ENCODE data around the gene PIGU.

Gene PIGU

DNA sequence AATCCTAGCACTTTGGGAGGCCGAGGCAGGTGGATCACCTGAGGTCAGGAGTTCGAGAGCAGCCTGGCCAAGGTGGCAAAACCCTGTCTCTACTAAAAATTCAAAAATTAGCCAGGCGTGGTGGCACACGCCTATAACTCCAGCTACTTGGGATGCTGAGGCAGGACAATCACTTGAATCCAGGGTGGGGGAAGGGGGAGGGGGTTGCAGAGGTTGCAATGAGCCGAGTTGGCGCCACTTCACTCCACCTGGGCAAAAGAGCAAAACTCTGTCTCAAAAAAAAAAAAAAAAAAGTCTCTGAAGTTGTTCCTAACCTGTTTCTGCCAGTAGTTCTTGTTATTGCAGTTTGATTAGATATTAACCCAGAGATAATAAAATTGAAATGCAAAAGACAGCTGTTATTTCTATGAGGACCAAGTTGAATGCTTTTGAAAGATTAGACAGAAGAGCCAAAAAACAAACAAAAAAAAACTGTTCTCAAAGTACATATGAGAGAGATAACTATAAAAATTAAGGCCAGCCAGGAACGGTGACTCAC lies 22.6 kb downstream of the PIGU start:
- DNase-seq, result no peak

DNA sequence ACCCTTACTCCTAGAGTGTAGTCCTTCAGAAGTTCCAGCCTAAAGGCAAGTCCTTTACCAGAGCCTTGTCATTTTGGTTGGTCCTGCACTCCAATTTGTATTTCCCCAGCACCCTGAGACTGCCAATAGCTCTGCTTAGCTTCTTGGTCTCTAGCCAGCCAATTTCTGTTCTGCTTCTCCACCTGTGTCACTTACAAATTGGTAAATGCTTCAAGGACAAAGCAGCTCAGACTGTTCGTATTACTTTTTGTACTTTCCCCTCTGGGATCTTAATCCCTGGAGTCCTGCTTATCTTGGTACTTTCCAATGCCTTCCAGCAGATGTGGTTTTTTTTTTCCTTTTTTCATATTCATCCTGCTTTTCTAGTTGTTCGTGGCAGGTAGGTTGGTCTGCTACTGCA lies 25.7 kb downstream of the PIGU start:
- DNase-seq, result no peak

DNA sequence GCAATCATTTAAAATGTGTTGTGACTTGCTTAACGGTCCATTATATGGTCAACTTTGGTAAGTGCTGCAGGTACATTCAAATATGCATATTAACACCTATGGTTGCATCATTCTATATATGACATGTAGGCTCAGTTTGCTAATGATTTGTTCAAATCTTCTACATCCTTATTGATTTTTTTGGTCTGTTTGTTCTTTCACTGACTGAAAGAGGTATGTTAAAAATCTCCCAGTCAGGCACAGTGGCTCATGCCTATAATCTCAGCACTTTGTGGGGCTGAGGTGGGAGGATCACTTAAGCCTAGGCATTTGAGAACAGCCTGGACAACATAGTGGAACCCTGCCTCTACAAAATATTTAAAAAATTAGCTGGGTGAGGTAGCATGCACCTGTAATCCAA lies 29.2 kb downstream of the PIGU start:
- no peak for DNase-seq

DNA sequence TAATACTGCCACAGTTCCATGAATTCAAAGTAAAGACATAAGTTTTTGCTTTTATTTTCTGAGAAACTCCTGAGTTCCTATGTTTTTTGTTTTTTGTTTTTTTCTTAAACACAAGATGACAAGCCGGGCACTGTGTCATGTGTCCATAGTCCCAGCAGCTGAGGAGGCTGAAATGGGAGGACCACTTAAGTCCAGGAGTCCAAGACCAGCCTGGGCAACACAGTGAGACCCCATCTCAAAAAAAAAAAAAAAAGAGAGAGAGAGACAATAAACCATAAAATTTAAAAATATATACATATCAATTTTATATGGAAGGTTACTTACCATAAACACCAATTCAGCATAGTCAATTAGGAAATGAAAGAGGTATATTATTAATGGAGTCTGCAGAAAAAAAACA lies 31.9 kb downstream of the PIGU start:
- DNase-seq, result no peak

DNA sequence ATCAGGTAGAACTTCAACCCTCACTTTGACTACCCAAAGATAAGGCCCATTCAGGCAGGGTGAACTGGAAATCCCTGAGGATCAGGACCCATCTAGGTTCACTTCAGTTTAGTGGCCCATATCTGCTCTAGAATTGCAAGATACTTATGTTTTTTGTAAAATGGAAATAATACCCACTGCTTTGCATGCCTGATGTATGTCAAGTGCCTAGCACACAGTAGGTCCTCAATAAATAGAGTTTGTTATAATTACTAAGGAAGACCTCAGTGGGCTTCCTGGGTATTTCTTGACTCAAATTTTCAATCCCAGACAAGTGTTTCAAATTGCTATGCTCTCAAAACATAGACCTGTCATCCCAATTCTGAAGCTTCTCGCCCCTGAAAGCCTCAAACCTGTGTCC lies 32.5 kb downstream of the PIGU start:
- no peak for DNase-seq

DNA sequence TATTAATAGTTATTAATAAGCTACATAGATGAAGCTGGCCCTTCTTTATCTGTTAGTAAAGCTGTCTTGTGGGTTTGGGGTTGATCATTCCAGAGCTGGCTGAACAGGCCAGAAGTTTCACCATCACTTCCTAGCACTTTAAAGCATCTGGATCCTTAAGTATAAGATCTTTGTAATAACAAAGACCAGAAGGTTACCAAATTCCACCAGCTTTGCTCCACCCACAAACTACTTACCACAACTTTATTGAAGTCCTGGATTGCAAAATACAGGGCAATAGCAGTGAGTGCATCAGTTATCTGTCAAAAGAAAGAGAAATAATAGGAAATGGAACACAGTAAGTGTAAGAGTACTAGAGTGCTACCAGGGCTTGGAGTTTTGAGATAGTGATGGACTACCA lies 33.0 kb downstream of the PIGU start:
- DNase-seq, result no peak

DNA sequence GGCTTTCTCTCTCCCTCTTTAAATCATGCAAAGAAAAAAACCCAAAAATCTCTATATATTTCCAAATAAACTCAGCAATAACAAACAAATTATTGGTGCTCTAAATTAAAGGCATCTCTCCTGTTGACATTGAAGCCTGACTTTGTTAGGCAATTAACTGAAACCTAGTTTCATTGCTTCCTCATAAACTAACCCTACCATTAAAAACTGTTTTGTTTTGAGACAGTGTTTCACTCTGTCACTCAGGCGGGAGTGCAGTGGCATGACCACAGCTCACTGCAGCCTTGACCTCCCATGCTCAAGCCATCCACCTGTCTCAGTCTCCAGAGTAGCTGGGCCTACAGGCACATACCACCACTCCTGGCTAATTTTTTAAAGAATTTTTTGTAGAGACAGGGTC lies 34.9 kb downstream of the PIGU start:
- DNase-seq, result no peak

DNA sequence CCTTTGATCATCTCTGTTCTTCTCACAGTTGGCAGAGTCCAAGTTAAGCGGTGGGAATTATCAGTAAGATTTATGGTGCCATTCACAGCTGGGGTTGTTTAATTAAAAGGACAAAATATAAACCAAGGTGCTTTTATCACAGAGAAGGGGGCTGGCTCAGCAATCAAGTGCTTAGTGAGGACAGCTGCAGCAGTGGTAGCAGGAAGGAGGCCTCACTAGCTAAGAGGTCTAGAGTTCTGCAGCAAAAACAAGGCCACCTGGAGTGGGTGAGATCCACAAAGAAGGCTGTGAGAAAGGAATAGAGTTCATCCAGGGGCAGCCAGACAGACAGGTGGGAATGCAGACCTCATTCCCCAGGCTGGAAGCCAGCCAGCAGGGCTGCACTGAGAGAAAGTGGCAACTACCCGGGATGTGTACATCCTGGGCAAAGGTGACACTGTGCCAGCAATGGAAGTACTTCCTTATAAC lies 37.1 kb downstream of the PIGU start:
- peak; percentile 78 for DNase-seq

DNA sequence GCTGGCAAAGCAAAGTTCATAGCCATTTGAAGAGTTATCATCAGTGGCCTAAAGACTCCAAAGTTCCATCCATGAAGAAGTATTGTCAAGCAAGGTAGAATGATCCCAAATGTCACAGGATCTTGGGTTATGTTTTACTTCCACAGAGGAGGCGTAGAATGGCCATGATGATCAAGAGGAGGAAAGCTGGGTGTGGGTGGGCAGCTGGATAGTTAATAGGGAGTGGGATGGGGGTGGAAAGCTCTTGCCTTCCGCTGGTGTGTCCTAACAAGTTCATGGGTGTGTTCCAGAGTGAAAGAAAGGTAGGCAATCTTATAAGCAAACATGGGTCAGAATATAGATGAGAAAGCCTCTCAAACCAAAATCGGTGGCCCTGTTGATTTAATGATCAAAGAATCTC lies 38.4 kb downstream of the PIGU start:
- no peak for DNase-seq

DNA sequence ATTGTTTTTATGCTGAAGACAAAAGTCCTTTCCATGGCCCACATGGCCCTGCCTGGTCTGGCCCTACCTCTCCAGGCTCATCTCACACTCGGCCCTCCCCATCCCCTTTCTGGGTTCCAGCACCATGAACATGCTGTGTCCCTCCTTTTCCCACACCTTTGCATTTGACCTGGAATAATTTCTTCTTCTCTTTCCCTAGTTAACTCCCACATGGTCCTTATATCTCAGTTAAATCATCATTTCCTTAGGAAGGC lies 38.9 kb downstream of the PIGU start:
- DNase-seq, result no peak

DNA sequence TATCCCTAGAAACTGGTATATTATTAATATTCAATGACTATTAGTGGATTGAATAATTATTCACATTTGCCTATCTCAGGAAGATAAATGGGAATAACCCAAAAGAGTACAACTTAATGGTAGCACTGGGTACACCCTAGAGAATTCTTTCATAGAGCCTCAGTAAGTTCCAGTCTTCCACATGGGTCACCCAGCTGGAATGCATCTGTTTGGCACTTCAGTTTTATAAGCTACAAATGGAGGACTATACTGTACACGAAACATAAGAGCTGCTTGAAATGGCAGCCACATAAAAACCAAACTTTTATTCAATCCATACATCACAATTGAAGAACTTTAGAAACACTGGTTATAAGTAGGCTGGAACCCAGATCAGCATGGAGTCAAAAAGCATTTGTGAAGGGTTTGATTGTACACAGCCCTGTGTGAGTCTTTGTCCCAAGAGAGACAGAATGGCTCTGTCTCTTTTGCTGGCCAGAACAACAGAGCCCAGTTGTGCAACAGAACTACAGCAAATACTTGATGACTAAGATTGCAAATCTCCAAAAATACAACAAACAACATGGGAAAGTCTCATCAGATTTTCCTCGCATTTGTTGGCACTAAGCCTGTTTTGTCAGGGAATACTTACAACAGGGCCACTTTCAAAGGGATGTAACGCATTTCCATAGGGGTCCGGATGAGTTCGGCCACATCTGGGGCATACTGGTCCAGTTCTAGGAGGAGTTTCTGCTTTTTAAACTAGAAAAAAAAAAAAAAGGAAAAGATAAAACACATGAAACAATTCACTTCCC lies 39.5 kb downstream of the PIGU start:
- no peak for DNase-seq

DNA sequence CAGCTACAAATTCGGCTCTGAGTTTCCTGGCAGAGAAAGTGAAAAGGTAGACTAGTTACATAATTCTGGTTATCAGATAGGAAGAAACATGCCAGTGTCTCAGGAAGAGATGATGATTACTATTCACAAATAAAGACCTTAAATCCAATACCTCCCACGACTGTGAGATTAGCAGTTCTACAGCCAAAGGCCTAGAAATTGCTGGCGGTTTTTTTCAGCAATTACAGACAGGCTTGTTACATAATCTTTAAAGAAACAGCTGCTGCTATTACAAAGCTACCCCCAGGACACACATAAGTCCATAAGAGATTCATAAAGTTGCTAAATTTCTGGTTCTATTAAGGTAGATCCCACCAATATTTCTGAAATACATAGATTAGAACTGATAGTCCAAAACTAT lies 40.2 kb downstream of the PIGU start:
- no peak for DNase-seq

DNA sequence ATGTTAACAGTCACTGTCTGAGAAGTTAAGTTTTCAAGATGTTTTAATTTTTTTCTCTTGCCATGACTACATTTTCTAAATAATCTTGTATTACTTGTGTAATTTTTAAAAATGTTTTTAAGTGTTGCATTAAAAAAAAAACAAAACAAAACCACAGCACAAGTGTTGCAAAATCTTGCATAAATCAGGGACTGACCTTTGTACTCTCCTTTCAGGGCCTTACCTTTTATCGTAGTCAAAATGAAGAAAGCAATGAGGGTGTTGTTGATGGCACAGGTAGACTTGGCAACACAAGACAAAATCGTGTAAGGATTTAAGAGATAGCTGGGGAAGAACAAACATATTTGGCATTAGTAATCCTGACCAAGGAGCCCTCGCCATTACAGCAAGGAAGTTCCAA lies 42.5 kb downstream of the PIGU start:
- DNase-seq, result no peak

DNA sequence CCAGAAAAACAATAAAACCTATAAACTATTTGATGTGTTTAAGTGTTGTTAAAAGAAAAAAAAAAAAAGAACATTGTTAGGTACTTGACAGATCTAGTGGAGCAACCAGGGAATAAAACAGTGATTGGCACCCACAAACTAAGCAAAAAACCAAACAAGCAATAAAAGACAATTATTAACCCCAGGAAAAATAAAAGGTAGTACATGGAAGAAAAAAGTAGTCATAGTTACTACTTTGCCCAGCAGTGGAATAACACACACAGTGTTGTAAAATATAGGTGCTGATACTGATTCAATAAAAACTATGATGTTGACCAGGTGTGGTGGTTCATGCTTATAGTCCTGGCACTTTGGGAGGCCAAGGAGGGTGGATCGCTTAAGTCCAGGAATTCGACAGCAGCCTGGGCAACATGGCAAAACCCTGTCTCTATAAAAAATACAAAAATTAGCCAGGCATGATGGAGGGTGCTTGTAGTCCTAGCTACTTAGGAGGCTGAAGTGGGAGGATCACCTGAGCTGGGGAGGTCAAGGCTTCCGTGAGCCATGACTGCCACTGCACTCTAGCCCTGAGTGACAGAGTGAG lies 43.9 kb downstream of the PIGU start:
- no peak for DNase-seq

DNA sequence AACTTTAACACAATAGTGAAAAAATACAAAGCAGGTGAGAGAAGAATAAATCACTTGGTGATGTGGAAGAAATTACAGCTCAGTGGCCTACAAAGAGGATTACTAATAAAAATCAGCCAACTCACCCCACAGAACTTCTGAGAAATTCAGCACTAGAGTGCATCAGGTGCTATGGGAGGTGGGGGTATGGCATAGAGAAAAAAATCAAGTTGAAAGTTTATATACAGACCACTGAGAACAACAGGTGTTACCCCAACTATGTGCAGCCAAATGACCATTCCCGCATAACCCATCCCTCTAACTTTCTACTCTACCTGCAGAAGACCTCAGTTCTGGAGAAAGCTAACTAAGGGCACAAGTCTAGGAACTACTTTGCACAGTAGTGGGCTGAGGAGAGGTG lies 47.0 kb downstream of the PIGU start:
- DNase-seq, result no peak

DNA sequence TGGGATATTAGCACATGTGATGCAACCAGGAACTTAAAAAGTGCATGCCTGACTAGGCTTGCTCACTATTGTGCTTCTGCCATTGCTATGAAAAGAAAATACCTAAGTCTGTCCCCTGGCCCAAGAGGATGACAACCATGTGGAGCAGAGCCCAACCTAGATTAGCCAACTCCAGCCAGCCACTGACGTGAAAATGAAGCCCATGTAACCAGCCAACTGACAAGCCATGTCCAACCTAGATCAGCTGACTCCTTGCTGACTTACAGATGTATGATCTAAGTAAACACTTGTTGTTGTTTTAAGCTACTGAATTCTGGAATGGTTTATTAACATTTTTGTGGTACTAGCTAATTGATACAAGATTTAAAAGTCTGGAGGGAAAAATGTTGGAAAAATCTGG lies 47.5 kb downstream of the PIGU start:
- no peak for DNase-seq

DNA sequence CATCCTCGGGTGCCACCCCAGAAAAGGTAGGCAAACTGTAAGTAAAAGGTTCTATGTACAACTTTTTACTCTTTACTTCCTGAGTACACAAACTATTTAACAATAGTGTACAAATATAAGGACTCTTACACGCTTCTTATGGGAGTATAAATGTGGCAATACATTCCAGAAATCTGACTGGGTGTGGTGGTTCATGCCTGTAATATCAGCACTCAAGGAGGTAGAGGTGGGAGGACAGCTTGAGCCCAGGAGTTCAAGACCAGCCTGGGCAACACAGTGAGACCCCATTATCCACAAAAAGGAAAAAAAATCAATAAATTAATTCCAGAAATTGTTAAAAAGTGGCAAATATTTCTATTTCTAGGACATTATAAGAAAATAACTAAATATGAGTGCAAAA lies 48.9 kb downstream of the PIGU start:
- DNase-seq, result no peak

DNA sequence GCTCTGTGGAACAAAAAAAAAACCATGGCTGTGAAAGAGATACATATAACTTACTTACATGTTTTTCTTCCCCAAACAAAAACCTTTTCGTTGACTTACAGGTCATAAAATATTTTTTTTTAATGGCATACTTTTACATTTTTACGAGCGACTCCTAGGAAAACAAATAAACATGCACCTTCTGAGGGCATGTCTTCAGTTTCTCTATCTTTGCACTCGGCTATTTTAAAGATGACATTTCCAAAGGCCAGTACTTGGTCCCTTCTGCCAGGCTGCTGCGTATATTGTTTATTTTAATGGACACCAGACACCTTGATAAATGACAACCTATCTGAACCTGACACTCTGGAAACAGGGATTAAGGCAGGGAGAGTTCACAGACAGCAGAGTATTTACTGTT lies 49.4 kb downstream of the PIGU start:
- no peak for DNase-seq

DNA sequence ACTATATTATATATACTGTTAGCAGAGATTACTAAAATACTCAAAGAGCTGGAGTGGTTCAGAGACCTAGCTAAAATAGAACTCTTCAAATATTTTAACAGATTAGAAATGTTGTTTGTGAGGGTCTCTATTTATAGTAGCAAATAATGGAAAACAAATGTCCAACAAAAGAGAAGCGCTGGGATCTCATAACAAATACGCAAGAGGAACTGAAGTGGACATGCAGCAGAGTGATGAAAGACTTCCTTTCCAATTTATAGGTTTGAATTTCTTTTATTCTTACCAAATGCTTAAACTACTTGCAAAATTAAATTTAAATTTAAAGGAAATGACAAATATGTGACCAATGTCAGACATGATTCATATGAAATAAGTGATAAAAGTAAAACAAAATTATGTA lies 49.9 kb downstream of the PIGU start:
- DNase-seq, result no peak

DNA sequence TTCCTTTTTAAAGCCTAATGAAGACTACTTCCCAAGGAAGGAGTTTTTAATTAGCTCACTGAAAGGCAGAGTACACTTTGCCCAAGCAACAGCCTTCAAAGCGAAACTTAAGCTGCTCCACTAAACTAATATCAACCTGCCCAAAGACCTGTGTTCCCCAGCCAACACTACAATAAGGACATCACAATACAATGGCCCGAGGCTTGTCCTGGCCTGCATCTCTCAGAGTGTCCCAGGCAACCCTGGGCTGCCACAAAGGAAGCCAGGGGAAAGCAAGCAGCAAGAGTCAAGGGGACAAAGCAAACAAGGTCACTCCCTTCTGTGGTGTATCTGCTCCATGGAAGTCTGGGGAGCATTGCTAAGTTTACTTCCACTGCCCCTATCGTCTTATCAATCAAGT lies 52.3 kb downstream of the PIGU start:
- DNase-seq, result no peak

DNA sequence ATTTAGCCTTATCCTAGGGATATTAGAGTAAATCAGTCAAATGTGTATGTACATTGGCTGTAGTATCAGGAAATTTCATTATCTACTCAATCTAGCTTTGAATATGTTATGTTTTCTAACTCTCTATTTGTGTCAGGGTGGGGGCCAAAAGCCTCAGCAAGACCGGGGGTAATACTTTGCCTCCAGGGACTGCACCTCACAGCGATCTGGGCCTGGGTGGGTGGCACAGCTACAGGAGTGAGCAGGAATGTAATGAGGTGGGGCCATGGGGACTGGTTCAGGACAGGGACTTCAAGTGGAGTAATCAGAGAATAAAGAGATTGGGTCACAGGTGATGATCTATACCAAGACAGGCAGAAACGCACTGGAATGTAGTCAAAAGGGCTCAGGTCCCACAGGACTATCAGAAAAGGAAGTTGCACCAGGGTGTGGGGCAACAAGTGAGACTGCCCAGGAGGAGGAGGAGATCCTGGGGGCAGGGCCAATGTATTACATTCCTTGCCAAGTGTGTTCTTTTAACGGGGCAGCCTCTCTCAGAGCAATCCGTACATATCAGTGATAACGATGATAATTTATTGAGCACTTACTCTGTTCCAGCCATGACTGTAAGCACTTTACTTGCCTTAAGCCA lies 54.0 kb downstream of the PIGU start:
- DNase-seq, result no peak

DNA sequence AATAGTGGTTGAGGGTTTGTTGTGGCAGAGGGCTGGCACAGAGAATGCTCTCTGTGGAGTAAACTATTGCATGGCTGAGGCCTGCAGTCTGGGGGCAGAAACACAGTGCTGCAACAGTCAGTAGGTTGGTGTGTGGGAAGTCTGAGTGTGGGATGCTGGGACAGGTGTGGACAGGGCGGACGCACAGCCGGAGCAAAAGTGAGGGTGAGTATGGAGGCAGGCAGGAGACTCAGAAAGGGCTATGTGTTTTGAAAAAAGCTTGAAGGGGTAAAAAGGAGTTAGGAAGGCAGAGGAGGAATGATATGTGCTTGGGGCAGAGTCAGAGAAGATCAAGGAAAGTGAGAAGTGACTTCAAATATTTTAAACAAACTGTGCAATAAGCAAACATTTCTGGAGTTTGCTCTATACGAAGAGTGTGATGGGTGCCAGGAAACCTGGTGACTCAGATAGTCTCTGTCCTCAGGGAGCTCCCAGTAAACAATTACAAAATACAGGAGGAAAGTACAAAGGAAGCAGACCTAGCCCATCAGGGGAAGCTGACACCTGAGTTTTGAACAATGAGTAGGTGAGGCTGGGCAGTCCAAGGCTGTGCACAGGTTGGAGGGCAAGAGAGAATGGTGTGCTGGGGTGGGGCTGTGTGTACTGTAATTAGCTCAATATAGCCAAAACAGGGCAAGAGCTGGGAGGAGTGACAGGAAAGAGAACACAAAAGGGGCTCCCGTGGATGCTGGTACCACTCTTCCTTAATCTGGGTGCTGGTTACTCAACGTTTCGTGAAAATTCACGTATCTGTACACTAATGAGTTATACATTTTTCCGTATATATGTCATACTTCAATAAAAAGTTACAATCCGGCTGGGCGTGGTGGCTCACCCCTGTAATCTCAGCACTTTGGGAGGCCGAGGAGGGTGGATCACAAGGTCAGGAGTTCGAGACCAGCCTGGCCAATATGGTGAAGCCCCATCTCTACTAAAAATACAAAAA lies 55.2 kb downstream of the PIGU start:
- no peak for DNase-seq

DNA sequence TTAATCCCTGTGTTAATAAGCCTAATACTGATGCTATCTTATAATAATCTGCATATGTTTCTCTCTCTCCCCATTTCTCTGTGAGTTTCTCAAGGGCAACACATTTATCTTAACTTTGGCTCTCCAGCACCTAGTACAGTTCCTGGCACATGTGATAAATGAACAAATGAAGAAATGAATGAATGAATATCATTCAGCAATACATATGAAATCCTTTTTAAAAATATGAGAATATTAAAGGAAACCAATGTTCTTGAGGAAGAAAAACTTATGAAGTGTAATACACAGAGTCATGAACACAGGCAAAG lies 55.9 kb downstream of the PIGU start:
- DNase-seq, result no peak

DNA sequence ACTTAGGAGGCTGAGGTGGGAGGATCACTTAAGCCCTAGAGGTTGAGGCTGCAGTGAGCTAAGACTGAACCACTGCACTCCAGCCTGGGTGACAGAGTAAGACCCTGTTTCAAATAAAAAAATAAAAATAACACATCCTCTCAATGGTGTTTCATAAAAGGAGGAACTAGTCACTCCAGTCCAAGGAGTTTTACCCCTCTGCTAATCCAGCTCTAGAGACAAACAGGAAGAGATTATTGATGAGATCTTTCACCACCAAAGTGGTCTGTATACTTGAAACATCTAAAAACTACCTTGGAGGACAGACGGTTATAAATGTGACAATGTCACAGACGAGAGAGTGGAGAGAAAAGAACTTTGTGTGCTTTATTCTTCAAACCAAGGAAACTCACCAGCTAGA lies 58.2 kb downstream of the PIGU start:
- no peak for DNase-seq
